HFF-Myc (cell line): ENCODE data around the gene C11orf54.

Experiments
- DNase-seq: peaks from one replicate; pipeline ENCODE4 v3.0.0-alpha.2; 2011; ENCODE audit warnings: low read depth; ENCODE audit errors: extremely low read depth
- H3K4me3 ChIP-seq: replicated peaks from 2 replicates; pipeline ENCODE4 v1.5.1; 2011; ENCODE audit warnings: low read depth, mild to moderate bottlenecking, control low read depth, low read length
- TF ChIP-seq, protein P1 (sequence below): IDR thresholded peaks from 2 replicates; pipeline ENCODE4 v1.5.1; 2012; ENCODE audit warnings: mild to moderate bottlenecking, low read depth, low read length, control low read depth; ENCODE audit errors: missing control alignments

Gene C11orf54

GRCh38 chr11:93791493-93791892 is 50.0 kb downstream of the C11orf54 start:
- no peak for DNase-seq
- TF ChIP-seq, protein P1, sequence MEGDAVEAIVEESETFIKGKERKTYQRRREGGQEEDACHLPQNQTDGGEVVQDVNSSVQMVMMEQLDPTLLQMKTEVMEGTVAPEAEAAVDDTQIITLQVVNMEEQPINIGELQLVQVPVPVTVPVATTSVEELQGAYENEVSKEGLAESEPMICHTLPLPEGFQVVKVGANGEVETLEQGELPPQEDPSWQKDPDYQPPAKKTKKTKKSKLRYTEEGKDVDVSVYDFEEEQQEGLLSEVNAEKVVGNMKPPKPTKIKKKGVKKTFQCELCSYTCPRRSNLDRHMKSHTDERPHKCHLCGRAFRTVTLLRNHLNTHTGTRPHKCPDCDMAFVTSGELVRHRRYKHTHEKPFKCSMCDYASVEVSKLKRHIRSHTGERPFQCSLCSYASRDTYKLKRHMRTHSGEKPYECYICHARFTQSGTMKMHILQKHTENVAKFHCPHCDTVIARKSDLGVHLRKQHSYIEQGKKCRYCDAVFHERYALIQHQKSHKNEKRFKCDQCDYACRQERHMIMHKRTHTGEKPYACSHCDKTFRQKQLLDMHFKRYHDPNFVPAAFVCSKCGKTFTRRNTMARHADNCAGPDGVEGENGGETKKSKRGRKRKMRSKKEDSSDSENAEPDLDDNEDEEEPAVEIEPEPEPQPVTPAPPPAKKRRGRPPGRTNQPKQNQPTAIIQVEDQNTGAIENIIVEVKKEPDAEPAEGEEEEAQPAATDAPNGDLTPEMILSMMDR, result no peak
- no peak overlapping the region for H3K4me3 ChIP-seq

DNA sequence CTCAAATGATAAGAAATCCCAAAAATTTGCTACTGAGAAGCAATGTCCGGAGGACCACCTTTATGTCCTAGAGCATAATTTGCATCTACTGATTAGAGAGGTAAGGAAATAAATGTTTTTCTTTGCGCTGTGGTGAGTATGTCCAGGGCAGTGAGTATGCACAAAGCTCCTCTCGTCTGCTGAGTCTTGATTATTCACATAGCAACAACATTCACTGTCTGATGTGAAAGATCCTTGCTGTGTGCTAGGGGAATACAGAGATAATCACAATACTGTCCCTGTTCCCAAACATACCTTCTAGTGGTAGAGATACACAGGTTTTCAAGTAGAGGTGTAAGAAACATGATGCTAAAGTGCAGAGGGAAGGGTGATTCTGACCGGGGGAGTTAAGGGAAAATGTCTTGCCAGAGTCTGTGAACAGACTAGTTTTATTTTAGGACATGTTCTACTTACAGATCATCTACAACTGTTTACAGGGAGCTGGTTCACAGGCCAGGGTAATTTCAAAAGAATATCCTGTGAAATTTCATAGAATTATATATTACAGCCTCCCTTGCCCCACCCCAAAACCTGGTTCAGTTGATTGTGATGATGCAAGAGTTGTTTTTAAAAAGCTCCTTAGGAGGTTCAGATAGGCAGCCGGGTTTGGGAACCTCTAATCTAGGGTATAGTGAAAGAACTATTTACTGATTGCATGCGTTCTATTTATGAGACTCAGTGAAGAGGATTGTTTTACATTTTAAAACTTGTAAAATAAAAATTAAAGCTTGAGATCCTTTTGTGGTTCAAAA is 55.2 kb downstream of the C11orf54 start:
- H3K4me3 ChIP-seq, result no peak overlapping the region
- TF ChIP-seq, protein P1, result no peak
- no peak for DNase-seq

DNA sequence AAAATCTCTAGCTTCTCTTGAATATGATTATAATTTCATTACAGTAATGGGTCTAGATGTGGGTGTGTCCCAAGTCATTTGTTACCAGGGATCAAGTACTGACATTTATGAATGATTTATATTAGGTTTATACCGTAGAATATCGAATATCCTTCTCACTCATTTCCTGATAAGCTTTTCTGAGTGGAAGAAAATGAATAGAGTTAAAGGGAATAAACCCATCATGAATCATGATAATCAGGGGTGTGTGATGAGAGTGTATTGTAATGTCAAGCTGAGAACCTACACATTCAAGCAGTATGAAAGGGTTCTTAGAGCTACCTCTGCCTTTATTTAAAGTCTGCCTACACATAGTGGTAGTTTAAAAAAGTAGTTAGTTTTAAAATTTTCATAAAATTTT is 59.9 kb downstream of the C11orf54 start:
- TF ChIP-seq, protein P1, result no peak
- no peak overlapping the region for H3K4me3 ChIP-seq
- no peak for DNase-seq

- DNase-seq, result no peak
- TF ChIP-seq, protein P1, result no peak
- no peak overlapping the region for H3K4me3 ChIP-seq
Observed at GRCh38 chr11:93804879-93805278, 63.4 kb downstream of the C11orf54 start.

DNA sequence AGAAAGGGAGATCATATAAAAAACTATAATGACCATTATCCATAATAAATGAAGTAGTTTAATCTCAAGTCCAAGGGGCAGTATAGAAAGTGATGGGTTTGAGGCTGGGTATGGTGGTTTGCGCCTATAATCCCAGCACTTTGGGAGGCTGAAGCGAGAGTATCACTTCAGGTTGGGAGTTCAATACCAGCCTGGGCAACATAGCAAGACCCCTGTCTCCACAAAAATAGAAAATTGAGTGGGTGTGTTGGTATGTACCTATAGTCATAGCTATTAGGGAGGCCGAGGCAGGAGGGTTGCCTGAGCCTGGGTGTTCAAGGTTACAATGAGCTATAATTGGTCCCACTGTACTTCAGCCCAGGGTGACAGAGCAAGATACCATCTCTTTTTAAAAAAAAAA is 66.5 kb downstream of the C11orf54 start:
- TF ChIP-seq, protein P1, result no peak
- no peak for DNase-seq
- no peak overlapping the region for H3K4me3 ChIP-seq

GRCh38 chr11:93813974-93814373 is 72.5 kb downstream of the C11orf54 start:
- TF ChIP-seq, protein P1, result no peak
- H3K4me3 ChIP-seq, result no peak overlapping the region
- DNase-seq, result no peak
